Nephron progenitor cell (in vitro differentiated cells): ENCODE data around the gene ANKDD1B.
"Not testable (repeated sequence)": the region's sequence is repeated elsewhere in the genome, so short reads cannot be mapped to it uniquely, and the experiment has no call there.

Experiments
- DNase-seq: peaks from one replicate; pipeline ENCODE4 v3.0.0; 2021
- H3K27ac Mint-ChIP-seq: 2 replicates; pipeline ENCODE4 v1.8.0; 2021; ENCODE audit warnings: mild to moderate bottlenecking, moderate library complexity, mixed read lengths
- H3K27me3 Mint-ChIP-seq: 2 replicates; pipeline ENCODE4 v1.8.0; 2021; ENCODE audit warnings: mild to moderate bottlenecking, low read depth, mixed read lengths; ENCODE audit not compliant: poor library complexity
- H3K36me3 Mint-ChIP-seq: 2 replicates; pipeline ENCODE4 v1.8.0; 2021; ENCODE audit warnings: low read depth, mixed read lengths
- H3K4me1 Mint-ChIP-seq: 2 replicates; pipeline ENCODE4 v1.8.0; 2021; ENCODE audit warnings: mixed read lengths
- H3K4me3 Mint-ChIP-seq: 2 replicates; pipeline ENCODE4 v1.8.0; 2021; ENCODE audit warnings: mild to moderate bottlenecking, moderate library complexity, mixed read lengths
- H3K9me3 Mint-ChIP-seq: 2 replicates; pipeline ENCODE4 v1.8.0; 2021; ENCODE audit warnings: mild to moderate bottlenecking, moderate library complexity, mixed read lengths
- TF ChIP-seq, protein P1 (sequence below): fragments of 200-600 bp; sonication (generic); IDR thresholded peaks from 2 replicates; pipeline ENCODE4 v1.5.0; 2021; ENCODE audit warnings: antibody characterized with exemption

ANKDD1B gene

GRCh38 chr5:75611311-75612225 lies at the start of gene ANKDD1B:
Gene ANKDD1B (plus strand): TSS chr5:75611453. CDS start chr5:75611635, 182 bp downstream.
- Mint-ChIP-seq H3K36me3 (no peaks in the 10 kb centered on the region), H3K27me3 (no peaks in the 10 kb centered on the region), H3K4me3 (peak within 1 kb of the TSS; percentile 84), H3K27ac (no peak within 1 kb of the TSS), H3K4me1 (peaks cover 21% of the 10 kb centered on the region), H3K9me3 (no peaks in the 10 kb centered on the region)
- TF ChIP-seq, protein P1, sequence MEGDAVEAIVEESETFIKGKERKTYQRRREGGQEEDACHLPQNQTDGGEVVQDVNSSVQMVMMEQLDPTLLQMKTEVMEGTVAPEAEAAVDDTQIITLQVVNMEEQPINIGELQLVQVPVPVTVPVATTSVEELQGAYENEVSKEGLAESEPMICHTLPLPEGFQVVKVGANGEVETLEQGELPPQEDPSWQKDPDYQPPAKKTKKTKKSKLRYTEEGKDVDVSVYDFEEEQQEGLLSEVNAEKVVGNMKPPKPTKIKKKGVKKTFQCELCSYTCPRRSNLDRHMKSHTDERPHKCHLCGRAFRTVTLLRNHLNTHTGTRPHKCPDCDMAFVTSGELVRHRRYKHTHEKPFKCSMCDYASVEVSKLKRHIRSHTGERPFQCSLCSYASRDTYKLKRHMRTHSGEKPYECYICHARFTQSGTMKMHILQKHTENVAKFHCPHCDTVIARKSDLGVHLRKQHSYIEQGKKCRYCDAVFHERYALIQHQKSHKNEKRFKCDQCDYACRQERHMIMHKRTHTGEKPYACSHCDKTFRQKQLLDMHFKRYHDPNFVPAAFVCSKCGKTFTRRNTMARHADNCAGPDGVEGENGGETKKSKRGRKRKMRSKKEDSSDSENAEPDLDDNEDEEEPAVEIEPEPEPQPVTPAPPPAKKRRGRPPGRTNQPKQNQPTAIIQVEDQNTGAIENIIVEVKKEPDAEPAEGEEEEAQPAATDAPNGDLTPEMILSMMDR = no peak
- DNase-seq = peak; percentile 64

DNA sequence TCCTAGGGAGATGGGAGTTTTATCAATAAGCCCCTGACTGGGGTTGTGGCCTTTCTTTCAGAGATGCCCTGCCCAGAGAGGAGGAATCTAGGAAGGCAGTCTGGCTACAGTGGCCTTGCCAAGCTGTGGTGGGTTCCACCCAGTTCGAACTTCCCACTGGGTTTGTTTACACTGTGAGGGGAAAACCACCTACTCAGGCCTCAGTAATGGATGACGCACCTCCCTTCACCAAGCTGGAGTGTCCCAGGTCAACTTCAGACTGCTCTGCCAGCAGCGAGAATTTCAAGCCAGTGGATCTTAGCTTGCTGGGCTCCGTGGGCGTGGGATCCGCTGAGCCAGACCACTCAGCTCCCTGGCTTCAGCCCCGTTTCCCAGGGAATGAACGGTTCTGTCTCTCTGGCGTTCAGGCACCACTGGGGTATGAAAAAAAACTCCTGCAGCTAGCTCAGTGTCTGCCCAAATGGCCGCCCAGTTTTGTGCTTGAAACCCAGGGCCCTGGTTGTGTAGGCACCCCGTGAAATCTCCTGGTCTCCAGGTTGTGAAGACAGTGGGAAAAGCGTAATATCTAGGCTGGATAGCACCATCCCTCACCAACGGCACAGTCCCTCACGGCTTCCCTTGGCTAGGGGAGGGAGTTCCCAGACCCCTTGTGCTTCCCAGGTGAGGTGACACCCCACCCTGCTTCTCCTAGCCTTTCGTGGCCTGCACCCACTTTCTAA lies 45.1 kb upstream of the ANKDD1B start:
- H3K4me3 Mint-ChIP-seq, H3K4me1 Mint-ChIP-seq, H3K27me3 Mint-ChIP-seq, DNase-seq: not testable (repeated sequence)
- H3K27ac Mint-ChIP-seq = peak overlapping the region; percentile 46
- H3K36me3 Mint-ChIP-seq = peaks cover 66% of the 10 kb centered on the region
- H3K9me3 Mint-ChIP-seq = peaks cover 43% of the 10 kb centered on the region

- peaks cover 5% of the 10 kb centered on the region for H3K27me3 Mint-ChIP-seq
- H3K36me3 Mint-ChIP-seq = peaks cover 60% of the 10 kb centered on the region
- H3K27ac Mint-ChIP-seq = peak overlapping the region; percentile 46
- H3K4me3 Mint-ChIP-seq = no peak overlapping the region
- H3K9me3 Mint-ChIP-seq = peaks cover 37% of the 10 kb centered on the region
- no peak for DNase-seq
- TF ChIP-seq, protein P1 = no peak
- peaks cover 6% of the 10 kb centered on the region for H3K4me1 Mint-ChIP-seq
Measured at GRCh38 chr5:75566710-75567309, 44.4 kb upstream of the ANKDD1B start.

DNA sequence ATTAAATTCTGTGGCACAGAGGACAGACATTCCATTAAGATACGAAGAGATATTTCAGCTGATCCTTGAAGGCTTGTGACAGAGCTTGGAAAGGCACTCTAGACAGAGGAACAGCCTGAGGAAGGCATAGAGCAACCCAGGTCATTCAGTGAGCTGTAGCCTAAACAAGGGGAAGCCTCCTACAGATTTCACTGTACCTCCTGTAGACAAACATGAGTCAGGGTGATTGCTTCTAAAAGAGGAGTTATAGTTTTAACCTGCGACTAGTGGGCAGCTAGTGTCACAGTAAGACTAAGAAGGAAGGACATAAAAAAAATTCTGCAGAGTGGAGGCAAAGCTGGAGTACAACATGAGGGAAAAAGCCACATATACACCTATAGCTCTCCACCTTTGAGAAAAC lies 43.5 kb upstream of the ANKDD1B start:
- TF ChIP-seq, protein P1 = no peak
- H3K4me3 Mint-ChIP-seq = no peak overlapping the region
- peaks cover 5% of the 10 kb centered on the region for H3K27me3 Mint-ChIP-seq
- peak overlapping the region; percentile 47 for H3K27ac Mint-ChIP-seq
- peaks cover 28% of the 10 kb centered on the region for H3K9me3 Mint-ChIP-seq
- H3K36me3 Mint-ChIP-seq = peaks cover 56% of the 10 kb centered on the region
- peaks cover 6% of the 10 kb centered on the region for H3K4me1 Mint-ChIP-seq
- DNase-seq = no peak

DNA sequence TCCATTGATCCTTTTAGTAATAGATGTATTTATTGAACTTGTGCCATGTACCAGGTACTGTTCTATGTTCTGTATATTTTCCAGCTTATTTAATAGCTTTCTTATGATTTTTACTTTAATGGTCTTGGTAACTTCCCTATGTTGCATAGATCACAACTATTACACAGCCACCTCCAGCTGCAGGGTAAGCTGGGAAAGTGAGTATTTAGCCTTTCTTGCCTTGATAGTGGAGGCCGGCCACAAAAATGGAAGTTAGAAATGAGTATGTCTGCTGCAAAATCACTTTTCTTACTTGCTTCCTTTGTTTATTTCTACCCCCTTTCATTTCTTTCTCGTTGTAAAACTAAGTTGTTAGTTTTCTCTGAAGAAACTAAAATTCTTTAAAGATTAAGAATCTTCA lies 43.1 kb upstream of the ANKDD1B start:
- H3K4me1 Mint-ChIP-seq = peaks cover 6% of the 10 kb centered on the region
- H3K9me3 Mint-ChIP-seq = peaks cover 23% of the 10 kb centered on the region
- TF ChIP-seq, protein P1 = no peak
- no peak overlapping the region for H3K4me3 Mint-ChIP-seq
- no peak overlapping the region for H3K27ac Mint-ChIP-seq
- H3K36me3 Mint-ChIP-seq = peaks cover 53% of the 10 kb centered on the region
- H3K27me3 Mint-ChIP-seq = peaks cover 5% of the 10 kb centered on the region
- DNase-seq = no peak

DNA sequence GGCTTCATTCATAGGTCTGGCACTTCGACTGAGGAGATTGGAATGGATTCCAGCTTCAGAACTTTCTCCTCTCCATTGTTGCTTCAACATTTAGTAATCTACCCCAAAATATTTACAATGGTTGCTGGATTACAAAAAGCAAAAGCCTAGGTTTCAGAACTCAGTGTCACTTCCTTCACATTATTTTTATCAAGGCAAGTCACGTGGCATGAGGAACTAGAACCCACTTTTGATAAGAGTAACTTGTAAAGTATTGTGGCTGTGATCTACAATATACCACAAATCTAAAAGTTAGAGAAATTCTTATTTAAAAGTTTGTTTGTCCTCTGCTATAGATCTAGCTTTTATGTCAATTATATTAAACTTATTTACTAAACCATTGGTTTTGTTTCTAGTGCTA lies 39.7 kb upstream of the ANKDD1B start:
- Mint-ChIP-seq H3K4me1 (peaks cover 5% of the 10 kb centered on the region), H3K9me3 (no peaks in the 10 kb centered on the region), H3K27me3 (no peaks in the 10 kb centered on the region), H3K4me3 (no peak overlapping the region), H3K36me3 (peaks cover 26% of the 10 kb centered on the region), H3K27ac (no peak overlapping the region)
- TF ChIP-seq, protein P1 = no peak
- DNase-seq = no peak
